ENCODE results near the gene MBNL3. TPM values are rescaled to one million over a fixed set of nuclear protein-coding genes. Genes with fewer than 3 reads are reported as not detected.

Gene MBNL3
- total and polyA plus RNA-seq, 9 of the 15 experiments (the other 6 are each of a cell fraction or from before 2014, with no cell fraction given) = under 0.01 to 0.25 (median 0.16) TPM

GRCh38 chrX:132493095-132493494 is 4.3 kb upstream of the MBNL3 start (continued):
- TF ChIP-seq ZNF584 (CRISPR knock-in tag; IDR thresholded peaks at IDR 0.05; ENCODE audit: low read depth) (no peak), KDM5B (IDR thresholded peaks at IDR 0.05; ENCODE audit: insufficient replicate concordance, low read depth, low read length) (no peak)

DNA sequence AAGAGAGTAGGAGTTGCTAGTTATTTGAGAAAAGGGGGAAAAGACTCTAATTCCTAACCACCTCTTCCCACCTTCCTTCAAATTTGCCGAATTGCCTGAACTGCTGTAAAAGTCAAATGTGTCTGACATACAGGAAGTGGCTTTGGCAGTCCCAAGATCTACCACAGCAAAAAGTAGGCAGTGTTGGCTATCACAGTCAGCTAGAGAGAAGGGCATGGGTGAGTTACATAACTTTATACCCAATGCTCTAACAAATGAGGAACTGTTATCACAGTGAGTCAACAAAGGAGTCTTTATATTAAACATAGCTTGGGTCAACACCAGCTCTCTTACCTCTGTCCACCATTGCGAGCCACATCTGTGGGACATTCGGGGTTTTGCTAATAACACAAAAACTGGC is 2.4 kb upstream of the MBNL3 start:
- no peak overlapping the region for H3K9ac ChIP-seq (ENCODE audit: insufficient read depth in 1 of 2, low read depth in 2 of 2, low read length in 2 of 2)
- no peaks in the 10 kb centered on the region for H3K9me1 ChIP-seq (ENCODE audit: control insufficient read depth, insufficient read depth, low read length)
- intact Hi-C loops (cut with micrococcal nuclease) = no loop called here
- H3K79me2 ChIP-seq (ENCODE audit: control insufficient read depth, insufficient read depth, low read length) = no peaks in the 10 kb centered on the region
- no peak for DNase-seq (ENCODE audit: extremely low read depth in 1 of 4, low spot score in 3 of 4)
- no peaks in the 10 kb centered on the region for H3K36me3 ChIP-seq (ENCODE audit: control insufficient read depth, insufficient read depth, low read length)
- 0% methylated on average over 3 of the region's 3 CpGs for WGBS (ENCODE audit: insufficient coverage, low coverage, missing lambda C conversion rate)
- CTCF ChIA-PET (ENCODE audit: low intra/inter-chr PET ratio) = no interaction called here
- H3K27me3 ChIP-seq (ENCODE audit: control insufficient read depth in 2 of 2, insufficient read depth in 2 of 2, low read length in 2 of 2) = no peaks in the 10 kb centered on the region
- H3K27ac ChIP-seq (ENCODE audit: extremely low read depth, low read depth, low read length) = no peak overlapping the region
- peaks cover 0 to 7% of the 10 kb centered on the region in 2 experiments; a peak in 1 of 5 replicates for H3K4me1 ChIP-seq (replicated peaks in 1 of 2; ENCODE audit: control insufficient read depth in 2 of 2, insufficient read depth in 2 of 2, low read length in 2 of 2)
- no peak overlapping the region for H3K4me2 ChIP-seq (ENCODE audit: insufficient read depth, low read length)
- H3K4me3 ChIP-seq = no peak overlapping the region
- in situ Hi-C loops (cut with MboI) = no loop called here
- H4K20me1 ChIP-seq (replicated peaks; ENCODE audit: control insufficient read depth, insufficient read depth, low read length) = no peaks in the 10 kb centered on the region
- POLR2A ChIA-PET = no interaction called here
- no TSS peak for BruUV-seq (replicated peaks)
- FAIRE-seq = no peak
- H3K9me3 ChIP-seq (replicated peaks; ENCODE audit: control insufficient read depth, insufficient read depth, low read depth, low read length) = no peaks in the 10 kb centered on the region
- no peak for ATAC-seq
- no peak overlapping the region for H2AFZ ChIP-seq (ENCODE audit: low read depth, low read length)
- TF ChIP-seq RNF219 (CRISPR knock-in tag; IDR thresholded peaks at IDR 0.05) (no peak), ZBTB7A (IDR thresholded peaks at IDR 0.05; ENCODE audit: borderline replicate concordance, control insufficient read depth, low read depth, low read length) (no peak), IFI16 (CRISPR knock-in tag; IDR thresholded peaks at IDR 0.05) (no peak), CHD1 (IDR thresholded peaks at IDR 0.05; ENCODE audit: low read length) (no peak), ZKSCAN3 (CRISPR knock-in tag; IDR thresholded peaks at IDR 0.05) (no peak), ZBTB40 (IDR thresholded peaks at IDR 0.05) (no peak), ZBTB40 (CRISPR knock-in tag; IDR thresholded peaks at IDR 0.05) (no peak), GTF2A2 (tag; IDR thresholded peaks at IDR 0.05) (no peak)
